NT2/D1 (cell line): ENCODE results near the gene ATPAF1.

ENCODE experiments used
- DNase-seq: peaks from one replicate; pipeline ENCODE4 v3.0.0-alpha.2; 2011; ENCODE audit warnings: low read depth, low spot score
- H3K27me3 ChIP-seq: 2 replicates; pipeline ENCODE4 v1.6.0; 2011; ENCODE audit warnings: mild to moderate bottlenecking; ENCODE audit not compliant: insufficient read length, insufficient read depth
- H3K36me3 ChIP-seq: 2 replicates; pipeline ENCODE4 v1.6.1; 2011; ENCODE audit warnings: mild to moderate bottlenecking, low read length, mixed read lengths; ENCODE audit not compliant: insufficient read depth, insufficient read length
- H3K4me1 ChIP-seq: 2 replicates; pipeline ENCODE4 v1.5.1; 2011; ENCODE audit not compliant: insufficient read depth, insufficient read length
- H3K4me3 ChIP-seq: 2 replicates; pipeline ENCODE4 v1.5.1; 2011; ENCODE audit warnings: low read depth; ENCODE audit not compliant: insufficient read length
- H3K9ac ChIP-seq: 2 replicates; pipeline ENCODE4 v1.6.0; 2011; ENCODE audit warnings: low read depth; ENCODE audit not compliant: insufficient read length
- H3K9me3 ChIP-seq: 2 replicates; pipeline ENCODE4 v1.5.1; 2011; ENCODE audit warnings: mild to moderate bottlenecking, low read length; ENCODE audit not compliant: insufficient read depth
- SUZ12 ChIP-seq: IDR thresholded peaks from 2 replicates; pipeline ENCODE4 v1.6.1; 2011; ENCODE audit not compliant: insufficient read length, insufficient read depth; ENCODE audit errors: extremely low read depth
- YY1 ChIP-seq: IDR thresholded peaks from 2 replicates; pipeline ENCODE4 v1.6.1; 2011; ENCODE audit not compliant: insufficient read length, insufficient read depth
- ZNF274 ChIP-seq: IDR thresholded peaks from 2 replicates; pipeline ENCODE4 v1.6.1; 2011; ENCODE audit warnings: mild to moderate bottlenecking, low read depth, low read length

ATPAF1 gene

GRCh38 chr1:46667782-46668760, at the start of gene ATPAF1:
Gene ATPAF1 (minus strand): TSS chr1:46668364. CDS start chr1:46668322, 42 bp downstream.
- peak; percentile 58 for TF ChIP-seq YY1
- TF ChIP-seq SUZ12, result no peak
- peak; percentile 88 for DNase-seq
- Histone ChIP-seq H3K9ac (peak within 1 kb of the TSS; percentile 93), H3K9me3 (no peaks in the 10 kb centered on the region), H3K27me3 (peaks cover 11% of the 10 kb centered on the region), H3K36me3 (peaks cover 29% of the 10 kb centered on the region), H3K4me3 (peak within 1 kb of the TSS; percentile 84), H3K4me1 (peaks cover 2% of the 10 kb centered on the region)

GRCh38 chr1:46717654-46718053, 49.5 kb upstream of the ATPAF1 start:
- Histone ChIP-seq H3K4me3 (peak overlapping the region; percentile 93), H3K9ac (peak overlapping the region; percentile 95)

GRCh38 chr1:46714976-46715375, 46.8 kb upstream of the ATPAF1 start:
- Histone ChIP-seq H3K4me3 (no peak overlapping the region), H3K36me3 (peaks cover 77% of the 10 kb centered on the region), H3K27me3 (no peaks in the 10 kb centered on the region), H3K4me1 (peaks cover 7% of the 10 kb centered on the region), H3K9ac (no peak overlapping the region), H3K9me3 (no peaks in the 10 kb centered on the region)
- no peak for DNase-seq
- TF ChIP-seq ZNF274 (no peak), SUZ12 (no peak), YY1 (no peak)

More at GRCh38 chr1:46717654-46718053, 49.5 kb upstream of the ATPAF1 start:
- no peaks in the 10 kb centered on the region for H3K9me3 ChIP-seq
- H3K27me3 ChIP-seq, result no peaks in the 10 kb centered on the region
- TF ChIP-seq YY1 (no peak), ZNF274 (no peak), SUZ12 (no peak)
- DNase-seq, result no peak
- H3K4me1 ChIP-seq, result peaks cover 7% of the 10 kb centered on the region
- H3K36me3 ChIP-seq, result peaks cover 55% of the 10 kb centered on the region

GRCh38 chr1:46708121-46708520, 40.0 kb upstream of the ATPAF1 start:
- Histone ChIP-seq H3K27me3 (no peaks in the 10 kb centered on the region), H3K36me3 (peaks cover 91% of the 10 kb centered on the region), H3K9ac (no peak overlapping the region), H3K9me3 (no peaks in the 10 kb centered on the region), H3K4me3 (no peak overlapping the region), H3K4me1 (no peaks in the 10 kb centered on the region)
- no peak for TF ChIP-seq ZNF274
- no peak for TF ChIP-seq SUZ12
- TF ChIP-seq YY1, result no peak
- no peak for DNase-seq

GRCh38 chr1:46705408-46705807, 37.2 kb upstream of the ATPAF1 start:
- no peaks in the 10 kb centered on the region for H3K27me3 ChIP-seq
- no peak overlapping the region for H3K4me3 ChIP-seq
- no peak for DNase-seq
- H3K4me1 ChIP-seq, result no peaks in the 10 kb centered on the region
- no peaks in the 10 kb centered on the region for H3K9me3 ChIP-seq
- peaks cover 80% of the 10 kb centered on the region for H3K36me3 ChIP-seq
- TF ChIP-seq ZNF274 (no peak), YY1 (no peak), SUZ12 (no peak)
- no peak overlapping the region for H3K9ac ChIP-seq

- Histone ChIP-seq H3K27me3 (no peaks in the 10 kb centered on the region), H3K9me3 (no peaks in the 10 kb centered on the region), H3K9ac (no peak overlapping the region), H3K36me3 (peaks cover 85% of the 10 kb centered on the region), H3K4me1 (no peaks in the 10 kb centered on the region), H3K4me3 (no peak overlapping the region)
- TF ChIP-seq ZNF274, result no peak
- TF ChIP-seq SUZ12, result no peak
- no peak for TF ChIP-seq YY1
- DNase-seq, result no peak
These were observed 35.9 kb upstream of the ATPAF1 start for GRCh38 chr1:46703927-46704641.

GRCh38 chr1:46699666-46700065, 31.5 kb upstream of the ATPAF1 start:
- Histone ChIP-seq H3K9me3 (no peaks in the 10 kb centered on the region), H3K4me1 (no peaks in the 10 kb centered on the region), H3K4me3 (no peak overlapping the region), H3K27me3 (no peaks in the 10 kb centered on the region), H3K36me3 (peaks cover 73% of the 10 kb centered on the region), H3K9ac (no peak overlapping the region)
- TF ChIP-seq YY1, result no peak
- TF ChIP-seq ZNF274, result no peak
- TF ChIP-seq SUZ12, result no peak
- no peak for DNase-seq
